WTC11 (cell line): Measurements from ENCODE around the gene NFIA.

Experiments used
- ATF1 ChIP-seq: sonication (generic); formaldehyde crosslinking; IDR thresholded peaks from 2 replicates; pipeline ENCODE4 v1.8.1; 2023; ENCODE audit warnings: mild to moderate bottlenecking, moderate library complexity, missing genetic modification reagents
- CBFB ChIP-seq: sonication (generic); formaldehyde crosslinking; IDR thresholded peaks from 2 replicates; pipeline ENCODE4 v1.8.1; 2022; ENCODE audit warnings: mild to moderate bottlenecking, low read depth, missing genetic modification reagents
- IRF2 ChIP-seq: sonication (generic); formaldehyde crosslinking; IDR thresholded peaks from 2 replicates; pipeline ENCODE4 v1.8.0; 2022; ENCODE audit warnings: low read depth, missing genetic modification reagents, borderline replicate concordance
- TCF7 ChIP-seq: sonication (generic); formaldehyde crosslinking; IDR thresholded peaks from 2 replicates; pipeline ENCODE4 v1.8.0; 2022; ENCODE audit warnings: mild to moderate bottlenecking, low read depth, missing genetic modification reagents, moderate library complexity
- TP53 ChIP-seq: sonication (generic); formaldehyde crosslinking; IDR thresholded peaks from 2 replicates; pipeline ENCODE4 v1.8.1; 2023; ENCODE audit warnings: mild to moderate bottlenecking, missing genetic modification reagents
- ZNF138 ChIP-seq: sonication (generic); formaldehyde crosslinking; conservative IDR thresholded peaks from 2 replicates; pipeline ENCODE4 v1.8.1; 2022; ENCODE audit warnings: mild to moderate bottlenecking, moderate library complexity, missing genetic modification reagents
- TF ChIP-seq, protein P1 (sequence below): fragments of 200-600 bp; IDR thresholded peaks from 2 replicates; pipeline ENCODE4 v1.8.0; 2022; ENCODE audit warnings: antibody characterized with exemption
- TF ChIP-seq, protein P2 (sequence below): sonication (generic); formaldehyde crosslinking; IDR thresholded peaks from 2 replicates; pipeline ENCODE4 v1.8.0; 2022; ENCODE audit warnings: mild to moderate bottlenecking, missing genetic modification reagents
- TF ChIP-seq, protein P3 (sequence below): fragments of 250-450 bp; sonication (Bioruptor Pico); IDR thresholded peaks from 2 replicates; pipeline ENCODE4 v1.9.0; 2021; ENCODE audit warnings: mild to moderate bottlenecking
- TF ChIP-seq, protein P4 (sequence below): fragments of 250-450 bp; sonication (Bioruptor Pico); conservative IDR thresholded peaks from 2 replicates; pipeline ENCODE4 v1.9.0; 2021; ENCODE audit warnings: mild to moderate bottlenecking
- TF ChIP-seq, protein P5 (sequence below): sonication (generic); formaldehyde crosslinking; IDR thresholded peaks from 2 replicates; pipeline ENCODE4 v1.8.1; 2022; ENCODE audit warnings: mild to moderate bottlenecking, missing genetic modification reagents, moderate library complexity, borderline replicate concordance
- TF ChIP-seq, protein P6 (sequence below): sonication (generic); formaldehyde crosslinking; IDR thresholded peaks from 2 replicates; pipeline ENCODE4 v1.8.1; 2022; ENCODE audit warnings: low read depth, mild to moderate bottlenecking, moderate library complexity, missing genetic modification reagents, borderline replicate concordance
- TF ChIP-seq, protein P7 (sequence below): sonication (generic); formaldehyde crosslinking; IDR thresholded peaks from 2 replicates; pipeline ENCODE4 v1.8.1; 2023; ENCODE audit warnings: mild to moderate bottlenecking, missing genetic modification reagents, borderline replicate concordance
- TF ChIP-seq, protein P8 (sequence below): sonication (generic); formaldehyde crosslinking; IDR thresholded peaks from 2 replicates; pipeline ENCODE4 v1.8.1; 2022; ENCODE audit warnings: low read depth, missing genetic modification reagents, borderline replicate concordance

DNA sequence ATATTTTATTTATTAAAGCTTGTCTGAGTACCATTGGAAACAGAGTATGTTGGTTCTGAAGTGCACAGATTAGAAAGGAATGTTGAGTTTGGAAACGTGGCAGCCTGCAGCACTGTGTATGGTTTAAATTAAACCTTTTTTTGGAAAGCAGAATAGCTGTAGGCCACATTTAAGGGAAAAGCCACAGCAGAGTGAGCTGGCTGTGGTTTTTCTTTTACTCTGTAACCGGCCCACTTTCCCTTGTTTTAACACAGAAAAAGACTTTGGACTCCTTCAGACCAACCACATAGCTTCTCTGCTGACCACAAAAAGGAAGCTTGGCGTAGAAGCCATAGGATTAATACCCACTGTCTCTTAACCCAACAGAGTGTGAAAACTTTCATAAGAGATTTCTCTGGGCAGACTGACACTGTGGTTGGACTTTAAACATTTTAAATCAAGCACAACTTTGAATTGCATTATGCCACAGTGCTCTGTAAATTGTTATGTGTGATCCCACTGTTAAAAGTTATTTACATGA lies 75.2 kb downstream of the NFIA start:
- TF ChIP-seq, protein P1, sequence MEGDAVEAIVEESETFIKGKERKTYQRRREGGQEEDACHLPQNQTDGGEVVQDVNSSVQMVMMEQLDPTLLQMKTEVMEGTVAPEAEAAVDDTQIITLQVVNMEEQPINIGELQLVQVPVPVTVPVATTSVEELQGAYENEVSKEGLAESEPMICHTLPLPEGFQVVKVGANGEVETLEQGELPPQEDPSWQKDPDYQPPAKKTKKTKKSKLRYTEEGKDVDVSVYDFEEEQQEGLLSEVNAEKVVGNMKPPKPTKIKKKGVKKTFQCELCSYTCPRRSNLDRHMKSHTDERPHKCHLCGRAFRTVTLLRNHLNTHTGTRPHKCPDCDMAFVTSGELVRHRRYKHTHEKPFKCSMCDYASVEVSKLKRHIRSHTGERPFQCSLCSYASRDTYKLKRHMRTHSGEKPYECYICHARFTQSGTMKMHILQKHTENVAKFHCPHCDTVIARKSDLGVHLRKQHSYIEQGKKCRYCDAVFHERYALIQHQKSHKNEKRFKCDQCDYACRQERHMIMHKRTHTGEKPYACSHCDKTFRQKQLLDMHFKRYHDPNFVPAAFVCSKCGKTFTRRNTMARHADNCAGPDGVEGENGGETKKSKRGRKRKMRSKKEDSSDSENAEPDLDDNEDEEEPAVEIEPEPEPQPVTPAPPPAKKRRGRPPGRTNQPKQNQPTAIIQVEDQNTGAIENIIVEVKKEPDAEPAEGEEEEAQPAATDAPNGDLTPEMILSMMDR = no peak
- TF ChIP-seq ATF1 (CRISPR knock-in tag) = no peak
- no peak for TF ChIP-seq CBFB (CRISPR knock-in tag)
- TF ChIP-seq, protein P2, sequence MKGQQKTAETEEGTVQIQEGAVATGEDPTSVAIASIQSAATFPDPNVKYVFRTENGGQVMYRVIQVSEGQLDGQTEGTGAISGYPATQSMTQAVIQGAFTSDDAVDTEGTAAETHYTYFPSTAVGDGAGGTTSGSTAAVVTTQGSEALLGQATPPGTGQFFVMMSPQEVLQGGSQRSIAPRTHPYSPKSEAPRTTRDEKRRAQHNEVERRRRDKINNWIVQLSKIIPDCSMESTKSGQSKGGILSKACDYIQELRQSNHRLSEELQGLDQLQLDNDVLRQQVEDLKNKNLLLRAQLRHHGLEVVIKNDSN (CRISPR knock-in tag) = no peak
- TF ChIP-seq, protein P3, sequence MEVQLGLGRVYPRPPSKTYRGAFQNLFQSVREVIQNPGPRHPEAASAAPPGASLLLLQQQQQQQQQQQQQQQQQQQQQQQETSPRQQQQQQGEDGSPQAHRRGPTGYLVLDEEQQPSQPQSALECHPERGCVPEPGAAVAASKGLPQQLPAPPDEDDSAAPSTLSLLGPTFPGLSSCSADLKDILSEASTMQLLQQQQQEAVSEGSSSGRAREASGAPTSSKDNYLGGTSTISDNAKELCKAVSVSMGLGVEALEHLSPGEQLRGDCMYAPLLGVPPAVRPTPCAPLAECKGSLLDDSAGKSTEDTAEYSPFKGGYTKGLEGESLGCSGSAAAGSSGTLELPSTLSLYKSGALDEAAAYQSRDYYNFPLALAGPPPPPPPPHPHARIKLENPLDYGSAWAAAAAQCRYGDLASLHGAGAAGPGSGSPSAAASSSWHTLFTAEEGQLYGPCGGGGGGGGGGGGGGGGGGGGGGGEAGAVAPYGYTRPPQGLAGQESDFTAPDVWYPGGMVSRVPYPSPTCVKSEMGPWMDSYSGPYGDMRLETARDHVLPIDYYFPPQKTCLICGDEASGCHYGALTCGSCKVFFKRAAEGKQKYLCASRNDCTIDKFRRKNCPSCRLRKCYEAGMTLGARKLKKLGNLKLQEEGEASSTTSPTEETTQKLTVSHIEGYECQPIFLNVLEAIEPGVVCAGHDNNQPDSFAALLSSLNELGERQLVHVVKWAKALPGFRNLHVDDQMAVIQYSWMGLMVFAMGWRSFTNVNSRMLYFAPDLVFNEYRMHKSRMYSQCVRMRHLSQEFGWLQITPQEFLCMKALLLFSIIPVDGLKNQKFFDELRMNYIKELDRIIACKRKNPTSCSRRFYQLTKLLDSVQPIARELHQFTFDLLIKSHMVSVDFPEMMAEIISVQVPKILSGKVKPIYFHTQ (CRISPR knock-in tag) = no peak
- no peak for TF ChIP-seq TCF7 (CRISPR knock-in tag)
- TF ChIP-seq, protein P4, sequence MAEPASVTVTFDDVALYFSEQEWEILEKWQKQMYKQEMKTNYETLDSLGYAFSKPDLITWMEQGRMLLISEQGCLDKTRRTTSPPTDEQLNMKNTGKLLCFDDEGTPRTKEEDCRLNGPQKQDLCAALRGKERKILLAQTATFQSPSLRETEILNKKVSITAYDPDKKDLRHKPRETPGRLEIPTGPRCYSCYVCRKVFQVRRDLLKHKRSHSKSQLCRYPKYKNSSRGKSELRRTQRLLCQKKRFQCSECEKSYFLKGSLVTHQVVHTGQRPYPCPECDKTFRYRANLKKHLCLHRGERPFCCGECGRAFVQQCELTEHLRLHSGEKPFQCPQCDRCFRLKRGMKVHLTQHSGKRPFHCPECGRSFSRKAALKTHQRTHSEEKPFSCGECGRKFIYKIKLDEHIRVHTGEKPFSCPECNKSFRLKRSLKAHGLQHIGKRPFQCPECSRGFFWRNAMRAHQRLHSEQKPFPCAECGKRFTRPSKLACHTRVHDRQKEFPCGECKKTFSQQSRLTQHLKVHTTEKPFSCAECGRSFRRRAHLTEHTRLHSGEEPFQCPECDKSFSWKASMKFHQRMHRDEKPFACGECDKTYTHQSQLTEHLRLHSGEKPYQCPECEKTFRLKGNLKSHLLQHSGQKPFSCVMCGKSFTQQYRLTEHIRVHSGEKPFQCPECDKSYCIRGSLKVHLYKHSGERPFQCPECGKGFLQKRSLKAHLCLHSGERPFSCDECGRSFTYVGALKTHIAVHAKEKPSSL = no peak
- no peak for TF ChIP-seq IRF2
- TF ChIP-seq ZNF138 = no peak
- TF ChIP-seq, protein P5, sequence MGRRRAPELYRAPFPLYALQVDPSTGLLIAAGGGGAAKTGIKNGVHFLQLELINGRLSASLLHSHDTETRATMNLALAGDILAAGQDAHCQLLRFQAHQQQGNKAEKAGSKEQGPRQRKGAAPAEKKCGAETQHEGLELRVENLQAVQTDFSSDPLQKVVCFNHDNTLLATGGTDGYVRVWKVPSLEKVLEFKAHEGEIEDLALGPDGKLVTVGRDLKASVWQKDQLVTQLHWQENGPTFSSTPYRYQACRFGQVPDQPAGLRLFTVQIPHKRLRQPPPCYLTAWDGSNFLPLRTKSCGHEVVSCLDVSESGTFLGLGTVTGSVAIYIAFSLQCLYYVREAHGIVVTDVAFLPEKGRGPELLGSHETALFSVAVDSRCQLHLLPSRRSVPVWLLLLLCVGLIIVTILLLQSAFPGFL (CRISPR knock-in tag) = no peak
- TF ChIP-seq, protein P6, sequence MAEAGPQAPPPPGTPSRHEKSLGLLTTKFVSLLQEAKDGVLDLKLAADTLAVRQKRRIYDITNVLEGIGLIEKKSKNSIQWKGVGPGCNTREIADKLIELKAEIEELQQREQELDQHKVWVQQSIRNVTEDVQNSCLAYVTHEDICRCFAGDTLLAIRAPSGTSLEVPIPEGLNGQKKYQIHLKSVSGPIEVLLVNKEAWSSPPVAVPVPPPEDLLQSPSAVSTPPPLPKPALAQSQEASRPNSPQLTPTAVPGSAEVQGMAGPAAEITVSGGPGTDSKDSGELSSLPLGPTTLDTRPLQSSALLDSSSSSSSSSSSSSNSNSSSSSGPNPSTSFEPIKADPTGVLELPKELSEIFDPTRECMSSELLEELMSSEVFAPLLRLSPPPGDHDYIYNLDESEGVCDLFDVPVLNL (CRISPR knock-in tag) = no peak
- no peak for TF ChIP-seq TP53 (CRISPR knock-in tag)
- TF ChIP-seq, protein P7, sequence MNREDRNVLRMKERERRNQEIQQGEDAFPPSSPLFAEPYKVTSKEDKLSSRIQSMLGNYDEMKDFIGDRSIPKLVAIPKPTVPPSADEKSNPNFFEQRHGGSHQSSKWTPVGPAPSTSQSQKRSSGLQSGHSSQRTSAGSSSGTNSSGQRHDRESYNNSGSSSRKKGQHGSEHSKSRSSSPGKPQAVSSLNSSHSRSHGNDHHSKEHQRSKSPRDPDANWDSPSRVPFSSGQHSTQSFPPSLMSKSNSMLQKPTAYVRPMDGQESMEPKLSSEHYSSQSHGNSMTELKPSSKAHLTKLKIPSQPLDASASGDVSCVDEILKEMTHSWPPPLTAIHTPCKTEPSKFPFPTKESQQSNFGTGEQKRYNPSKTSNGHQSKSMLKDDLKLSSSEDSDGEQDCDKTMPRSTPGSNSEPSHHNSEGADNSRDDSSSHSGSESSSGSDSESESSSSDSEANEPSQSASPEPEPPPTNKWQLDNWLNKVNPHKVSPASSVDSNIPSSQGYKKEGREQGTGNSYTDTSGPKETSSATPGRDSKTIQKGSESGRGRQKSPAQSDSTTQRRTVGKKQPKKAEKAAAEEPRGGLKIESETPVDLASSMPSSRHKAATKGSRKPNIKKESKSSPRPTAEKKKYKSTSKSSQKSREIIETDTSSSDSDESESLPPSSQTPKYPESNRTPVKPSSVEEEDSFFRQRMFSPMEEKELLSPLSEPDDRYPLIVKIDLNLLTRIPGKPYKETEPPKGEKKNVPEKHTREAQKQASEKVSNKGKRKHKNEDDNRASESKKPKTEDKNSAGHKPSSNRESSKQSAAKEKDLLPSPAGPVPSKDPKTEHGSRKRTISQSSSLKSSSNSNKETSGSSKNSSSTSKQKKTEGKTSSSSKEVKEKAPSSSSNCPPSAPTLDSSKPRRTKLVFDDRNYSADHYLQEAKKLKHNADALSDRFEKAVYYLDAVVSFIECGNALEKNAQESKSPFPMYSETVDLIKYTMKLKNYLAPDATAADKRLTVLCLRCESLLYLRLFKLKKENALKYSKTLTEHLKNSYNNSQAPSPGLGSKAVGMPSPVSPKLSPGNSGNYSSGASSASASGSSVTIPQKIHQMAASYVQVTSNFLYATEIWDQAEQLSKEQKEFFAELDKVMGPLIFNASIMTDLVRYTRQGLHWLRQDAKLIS (CRISPR knock-in tag) = no peak
- TF ChIP-seq, protein P8, sequence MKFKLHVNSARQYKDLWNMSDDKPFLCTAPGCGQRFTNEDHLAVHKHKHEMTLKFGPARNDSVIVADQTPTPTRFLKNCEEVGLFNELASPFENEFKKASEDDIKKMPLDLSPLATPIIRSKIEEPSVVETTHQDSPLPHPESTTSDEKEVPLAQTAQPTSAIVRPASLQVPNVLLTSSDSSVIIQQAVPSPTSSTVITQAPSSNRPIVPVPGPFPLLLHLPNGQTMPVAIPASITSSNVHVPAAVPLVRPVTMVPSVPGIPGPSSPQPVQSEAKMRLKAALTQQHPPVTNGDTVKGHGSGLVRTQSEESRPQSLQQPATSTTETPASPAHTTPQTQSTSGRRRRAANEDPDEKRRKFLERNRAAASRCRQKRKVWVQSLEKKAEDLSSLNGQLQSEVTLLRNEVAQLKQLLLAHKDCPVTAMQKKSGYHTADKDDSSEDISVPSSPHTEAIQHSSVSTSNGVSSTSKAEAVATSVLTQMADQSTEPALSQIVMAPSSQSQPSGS (CRISPR knock-in tag) = no peak
